GM19351 (cell line): ENCODE results near the gene HCFC1R1.

ENCODE experiments used
- ATAC-seq: cut with Tn5 transposase; IDR thresholded peaks from one replicate; pipeline ENCODE4 v1.9.1; 2021; ENCODE audit warnings: mild to moderate bottlenecking, moderate library complexity; ENCODE audit not compliant: unreplicated experiment

Gene HCFC1R1

DNA sequence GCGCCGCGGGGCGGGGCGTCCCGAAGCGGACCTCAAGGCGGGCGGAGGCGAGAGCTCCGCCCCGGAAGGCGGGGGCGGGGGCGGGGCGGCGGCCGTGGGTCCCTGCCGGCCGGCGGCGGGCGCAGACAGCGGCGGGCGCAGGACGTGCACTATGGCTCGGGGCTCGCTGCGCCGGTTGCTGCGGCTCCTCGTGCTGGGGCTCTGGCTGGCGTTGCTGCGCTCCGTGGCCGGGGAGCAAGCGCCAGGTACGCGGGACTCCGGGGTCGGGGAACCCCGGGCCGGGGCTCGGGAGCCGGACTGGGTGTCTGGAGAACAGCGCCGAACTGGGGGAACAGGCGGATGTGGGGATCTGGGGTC, 3.5 kb downstream of the HCFC1R1 start, which contains the start of gene TNFRSF12A:
TNFRSF12A (plus strand) TSS at position 122 of the 357 bp plus-strand sequence; CDS start at position 152, 30 bp downstream.
- no peak for ATAC-seq

- no peak for ATAC-seq
Measured at GRCh38 chr16:3019594-3020246, 4.0 kb downstream of the HCFC1R1 start.

GRCh38 chr16:3017794-3018506, 5.8 kb downstream of the HCFC1R1 start, which contains the start of gene CLDN6:
CLDN6 (minus strand) TSS chr16:3018183; CDS start chr16:3016021, 2,162 bp downstream.
- no peak for ATAC-seq

- no peak for ATAC-seq
Measured at GRCh38 chr16:3017344-3017743, 6.4 kb downstream of the HCFC1R1 start.

- no peak for ATAC-seq
Measured at GRCh38 chr16:3015865-3016521, 7.7 kb downstream of the HCFC1R1 start.

- ATAC-seq, result no peak
Measured at GRCh38 chr16:3014971-3015370, 8.8 kb downstream of the HCFC1R1 start.

- no peak for ATAC-seq
Measured at GRCh38 chr16:3013998-3014690, 9.6 kb downstream of the HCFC1R1 start.

DNA sequence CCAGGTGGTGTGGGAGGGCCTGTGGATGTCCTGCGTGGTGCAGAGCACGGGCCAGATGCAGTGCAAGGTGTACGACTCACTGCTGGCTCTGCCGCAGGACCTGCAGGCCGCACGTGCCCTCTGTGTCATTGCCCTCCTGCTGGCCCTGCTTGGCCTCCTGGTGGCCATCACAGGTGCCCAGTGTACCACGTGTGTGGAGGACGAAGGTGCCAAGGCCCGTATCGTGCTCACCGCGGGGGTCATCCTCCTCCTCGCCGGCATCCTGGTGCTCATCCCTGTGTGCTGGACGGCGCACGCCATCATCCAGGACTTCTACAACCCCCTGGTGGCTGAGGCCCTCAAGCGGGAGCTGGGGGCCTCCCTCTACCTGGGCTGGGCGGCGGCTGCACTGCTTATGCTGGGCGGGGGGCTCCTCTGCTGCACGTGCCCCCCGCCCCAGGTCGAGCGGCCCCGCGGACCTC, 10.2 kb downstream of the HCFC1R1 start:
- no peak for ATAC-seq

DNA sequence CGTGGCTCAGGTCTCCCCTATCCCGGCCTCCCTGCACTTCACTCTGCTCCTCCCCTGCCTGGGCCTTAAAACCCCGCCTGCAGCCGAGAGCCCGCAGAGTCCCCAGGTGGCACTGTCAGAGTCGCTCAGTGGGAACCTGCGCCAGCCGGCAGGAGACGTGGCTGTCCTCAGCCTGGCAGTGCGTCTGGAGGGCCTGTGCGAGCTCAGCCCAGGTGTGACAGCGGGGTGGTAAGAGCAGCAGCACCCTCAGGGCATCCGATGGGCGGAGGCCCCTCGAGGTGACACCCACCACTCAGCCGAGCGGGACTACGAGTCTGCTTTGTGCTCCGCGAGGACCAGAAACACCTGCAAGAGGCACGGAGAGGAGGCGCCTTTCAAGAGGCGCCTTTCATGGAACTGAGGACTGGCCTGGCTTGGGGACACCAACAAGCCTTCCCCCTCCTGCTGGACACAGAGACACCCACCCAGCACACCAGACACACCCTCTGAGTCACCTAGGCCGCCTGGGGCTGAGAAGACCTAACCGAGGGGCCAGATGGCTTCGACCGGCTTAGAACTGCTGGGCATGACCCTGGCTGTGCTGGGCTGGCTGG, 10.8 kb downstream of the HCFC1R1 start, which contains the start of gene CLDN9:
CLDN9 (plus strand) TSS at position 96 of the 593 bp plus-strand sequence; CDS start at position 536, 440 bp downstream.
- ATAC-seq, result no peak

DNA sequence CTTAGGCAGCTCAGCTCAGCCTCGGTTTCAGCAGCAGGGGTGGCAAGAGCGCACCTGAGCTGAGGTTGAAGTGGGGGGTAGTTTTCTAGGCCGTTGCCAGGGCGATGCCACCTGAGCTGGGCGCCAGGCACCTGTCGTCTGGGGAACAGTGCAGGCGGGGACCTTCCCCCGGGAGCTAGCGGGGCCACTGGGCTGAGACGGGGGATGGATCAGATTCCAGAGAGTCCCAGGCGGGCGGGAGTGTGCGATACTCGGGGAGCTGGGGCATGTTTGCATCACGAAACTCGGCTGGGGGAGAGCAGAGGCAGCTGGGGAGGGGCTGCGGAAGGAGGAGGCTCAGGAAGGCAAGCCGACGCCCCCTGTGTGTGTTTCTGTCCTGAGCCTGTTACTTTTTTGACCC, 11.5 kb downstream of the HCFC1R1 start:
- ATAC-seq, result no peak

DNA sequence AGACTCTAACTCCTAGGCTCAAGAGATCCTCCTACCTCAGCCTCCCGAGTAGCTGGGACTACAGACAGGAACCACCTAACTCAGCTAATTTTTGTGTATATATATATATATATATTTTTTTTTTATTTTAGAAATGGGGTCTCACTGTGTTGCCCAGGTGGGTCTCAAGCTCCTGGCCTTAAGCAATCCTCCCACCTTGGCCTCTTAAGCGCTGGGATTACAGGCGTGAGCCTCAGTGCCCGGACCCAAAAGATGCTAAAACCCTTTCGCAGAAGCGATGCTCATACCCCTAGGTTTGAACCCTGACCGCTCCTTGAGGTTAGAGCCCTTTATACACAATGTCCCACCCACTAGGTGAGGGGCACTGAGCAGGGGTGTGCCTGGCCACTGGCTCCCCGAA, 13.2 kb downstream of the HCFC1R1 start:
- no peak for ATAC-seq

DNA sequence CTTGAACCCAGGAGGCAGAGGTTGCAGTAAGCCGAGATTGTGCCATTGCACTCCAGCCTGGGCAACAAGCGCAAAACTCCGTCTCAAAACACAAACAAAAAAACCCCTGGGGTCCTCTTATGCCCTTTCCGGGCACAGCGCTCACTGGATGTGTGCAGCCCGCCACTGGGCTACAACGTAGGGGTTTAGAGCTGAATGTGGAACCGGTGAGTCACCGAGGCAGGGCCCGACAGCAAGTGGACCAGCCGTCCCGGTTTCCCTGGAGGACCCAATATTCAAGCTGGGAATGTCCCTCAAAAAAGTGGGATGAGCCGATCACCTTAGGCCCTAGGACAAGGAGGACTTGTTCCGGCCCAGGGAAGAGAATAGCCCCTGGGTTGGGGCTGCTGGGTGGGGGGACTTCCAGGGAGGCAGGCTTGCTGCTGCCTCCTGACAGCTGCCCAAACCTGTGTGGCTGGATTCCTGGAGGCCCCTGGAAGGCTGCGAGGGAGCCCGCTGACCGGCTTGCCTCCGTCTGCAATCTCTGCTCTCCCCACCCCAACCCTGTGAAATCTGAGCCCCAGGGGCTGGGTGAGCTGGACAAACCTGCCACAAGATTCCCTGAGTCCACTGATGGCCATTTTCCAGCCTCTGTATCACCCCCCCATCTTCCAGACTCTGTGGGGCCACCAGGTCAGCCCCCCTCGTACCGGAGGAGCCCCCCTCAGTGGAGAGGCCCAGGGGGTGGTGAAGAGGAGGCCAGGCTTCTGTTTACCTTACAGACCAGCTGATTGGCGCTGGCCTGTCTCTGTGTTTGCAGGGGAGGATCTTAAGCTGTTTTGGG, 14.0 kb downstream of the HCFC1R1 start:
- no peak for ATAC-seq

DNA sequence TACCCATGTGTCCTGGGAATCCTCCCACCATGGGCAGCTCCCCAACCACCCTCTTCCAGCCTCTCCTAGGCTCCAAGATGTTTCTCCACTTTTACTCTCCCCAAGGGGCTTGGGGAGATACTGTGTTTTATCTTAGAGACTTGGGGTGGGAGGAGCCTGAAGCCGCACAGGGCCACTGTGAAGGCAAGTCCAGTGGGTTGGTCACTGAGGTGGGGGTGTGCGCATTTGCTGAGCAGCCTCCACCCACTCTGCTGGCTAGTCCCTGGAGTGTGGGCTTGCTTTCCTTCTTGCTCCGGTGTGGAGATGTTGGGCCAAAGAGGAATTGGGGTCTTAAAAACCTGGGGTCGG, 15.1 kb downstream of the HCFC1R1 start:
- ATAC-seq, result no peak

GRCh38 chr16:3007957-3008689, 15.6 kb downstream of the HCFC1R1 start:
- ATAC-seq, result no peak

- no peak for ATAC-seq
Measured at GRCh38 chr16:3007059-3007956, 16.4 kb downstream of the HCFC1R1 start.

DNA sequence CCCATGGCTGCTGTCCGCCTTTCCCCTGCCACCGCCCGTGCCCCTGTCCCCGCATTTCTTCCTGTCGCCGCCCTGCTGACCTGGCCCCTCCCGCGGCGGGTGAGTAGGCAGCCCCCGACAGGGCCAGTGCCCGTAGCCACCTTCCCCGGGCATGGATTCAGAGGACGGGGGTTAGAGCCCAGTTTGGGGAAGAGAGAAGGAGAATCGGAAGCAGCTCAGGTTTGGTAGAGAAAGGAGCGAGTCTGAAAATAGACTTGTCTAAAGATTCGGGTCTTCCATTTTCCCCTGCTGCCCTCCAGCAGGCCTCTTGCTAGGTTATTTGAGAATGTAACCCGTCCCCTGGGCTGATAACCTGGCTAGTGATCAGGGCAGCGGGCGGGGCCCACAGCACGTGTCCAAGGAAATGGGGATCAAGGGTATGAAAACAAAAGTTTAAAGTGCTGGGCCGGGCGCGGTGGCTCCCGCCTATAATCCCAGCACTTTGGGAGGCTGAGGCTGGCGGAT, 18.9 kb downstream of the HCFC1R1 start:
- no peak for ATAC-seq

GRCh38 chr16:3004319-3004718, 19.4 kb downstream of the HCFC1R1 start:
- ATAC-seq, result peak; percentile 12
